Measurements from ENCODE around the gene HECW1.

The HECW1 gene

DNA sequence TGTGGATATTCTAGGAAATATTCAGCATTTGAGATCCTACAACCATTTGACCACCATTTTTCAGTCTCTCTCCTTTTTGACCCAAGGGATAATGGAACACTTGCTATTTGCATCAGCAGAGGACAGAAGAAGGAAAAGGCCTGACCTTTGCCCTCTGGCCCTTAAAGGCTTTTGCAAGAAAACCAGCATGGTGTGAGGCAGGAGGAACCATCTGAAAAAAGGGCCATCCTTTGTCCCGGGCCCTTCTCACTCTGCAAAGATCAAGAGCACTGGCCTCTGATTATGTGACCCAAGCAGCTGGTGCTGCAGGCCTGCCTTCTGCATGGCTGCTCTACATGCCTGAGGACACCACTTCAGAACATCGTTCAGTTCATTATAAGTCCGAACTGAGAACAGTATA, 337.1 kb downstream of the HECW1 start:
- Histone ChIP-seq H4K8ac (ENCODE audit: low read depth, low read length) (no peak overlapping the region), H3K4me3 (ENCODE audit: low read length) (no peak overlapping the region), H3K4me1 (ENCODE audit: control insufficient read depth, low read depth, low read length) (no peaks in the 10 kb centered on the region), H2BK5ac (ENCODE audit: low read length) (no peak overlapping the region), H3K4ac (ENCODE audit: low read depth, low read length) (no peak overlapping the region), H3K4me2 (ENCODE audit: low read length) (no peak overlapping the region), H3K27me3 (ENCODE audit: insufficient read depth, low read length, poor library complexity) (no peaks in the 10 kb centered on the region), H3K23ac (ENCODE audit: low read length) (no peak overlapping the region), H4K5ac (ENCODE audit: low read length) (no peak overlapping the region), H3K27ac (ENCODE audit: low read depth, low read length) (no peak overlapping the region), H2AK5ac (ENCODE audit: low read length) (no peak overlapping the region), H3K36me3 (ENCODE audit: control insufficient read depth, insufficient read depth, low read length) (no peaks in the 10 kb centered on the region), H3K9ac (ENCODE audit: low read length) (no peak overlapping the region), H3K79me1 (ENCODE audit: low read length) (no peaks in the 10 kb centered on the region), H3K56ac (ENCODE audit: low read length) (no peak overlapping the region), H2BK15ac (replicated peaks; ENCODE audit: low read depth) (no peak overlapping the region), H3K79me2 (ENCODE audit: control insufficient read depth, insufficient read depth, low read length) (no peaks in the 10 kb centered on the region), H2BK120ac (ENCODE audit: low read depth, low read length) (no peak overlapping the region), H3K18ac (ENCODE audit: low read length) (no peak overlapping the region)
- DNase-seq = no peak
- WGBS (ENCODE audit: extremely low coverage, insufficient coverage, low lambda C conversion rate) = no CpG with 5 or more reads among the region's 3 CpGs

DNA sequence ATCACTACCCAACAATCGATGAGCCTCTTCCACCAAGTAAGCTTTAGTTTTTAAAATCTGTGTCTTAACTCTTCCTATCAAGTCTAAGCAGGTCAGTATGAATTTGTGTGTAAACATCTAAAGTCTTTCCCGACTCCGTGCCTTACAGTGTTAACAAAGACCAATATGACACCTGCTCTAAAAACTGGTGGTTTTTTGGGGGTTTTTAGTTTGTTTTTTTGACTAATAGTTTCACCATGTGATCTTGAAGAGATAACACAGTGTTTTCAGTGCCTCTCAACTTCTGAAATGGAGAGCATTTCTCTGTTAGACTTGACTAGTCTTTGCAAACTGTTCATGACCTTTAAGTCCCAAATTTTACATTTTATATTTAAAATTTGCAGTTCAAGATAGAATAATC, 338.4 kb downstream of the HECW1 start:
- Histone ChIP-seq H2BK15ac (replicated peaks; ENCODE audit: low read depth) (no peak overlapping the region), H3K79me1 (ENCODE audit: low read length) (no peaks in the 10 kb centered on the region), H4K8ac (ENCODE audit: low read depth, low read length) (no peak overlapping the region), H4K5ac (ENCODE audit: low read length) (no peak overlapping the region), H3K4me1 (ENCODE audit: control insufficient read depth, low read depth, low read length) (no peaks in the 10 kb centered on the region), H3K27me3 (ENCODE audit: insufficient read depth, low read length, poor library complexity) (no peaks in the 10 kb centered on the region), H3K4me3 (ENCODE audit: low read length) (no peak overlapping the region), H2AK5ac (ENCODE audit: low read length) (peak overlapping the region; percentile 38), H3K56ac (ENCODE audit: low read length) (no peak overlapping the region), H2BK5ac (ENCODE audit: low read length) (no peak overlapping the region), H3K23ac (ENCODE audit: low read length) (no peak overlapping the region), H3K27ac (ENCODE audit: low read depth, low read length) (no peak overlapping the region), H3K4ac (ENCODE audit: low read depth, low read length) (no peak overlapping the region), H3K18ac (ENCODE audit: low read length) (no peak overlapping the region), H2BK120ac (ENCODE audit: low read depth, low read length) (no peak overlapping the region), H3K36me3 (ENCODE audit: control insufficient read depth, insufficient read depth, low read length) (no peaks in the 10 kb centered on the region), H3K4me2 (ENCODE audit: low read length) (no peak overlapping the region), H3K79me2 (ENCODE audit: control insufficient read depth, insufficient read depth, low read length) (no peaks in the 10 kb centered on the region), H3K9ac (ENCODE audit: low read length) (no peak overlapping the region)
- no peak for DNase-seq
- WGBS (ENCODE audit: extremely low coverage, insufficient coverage, low lambda C conversion rate) = no CpG with 5 or more reads among the region's 3 CpGs

GRCh38 chr7:43454936-43455518, 342.6 kb downstream of the HECW1 start:
- H3K36me3 ChIP-seq (ENCODE audit: control insufficient read depth, insufficient read depth, low read length) = no peaks in the 10 kb centered on the region
- peak overlapping the region; percentile 46 for H3K56ac ChIP-seq (ENCODE audit: low read length)
- no peak overlapping the region for H2BK5ac ChIP-seq (ENCODE audit: low read length)
- H3K27ac ChIP-seq (ENCODE audit: low read depth, low read length) = no peak overlapping the region
- H2BK120ac ChIP-seq (ENCODE audit: low read depth, low read length) = no peak overlapping the region
- H3K4me3 ChIP-seq (ENCODE audit: low read length) = no peak overlapping the region
- WGBS (ENCODE audit: extremely low coverage, insufficient coverage, low lambda C conversion rate) = no CpG with 5 or more reads among the region's 8 CpGs
- peak; percentile 73 for DNase-seq
- H2BK15ac ChIP-seq (replicated peaks; ENCODE audit: low read depth) = no peak overlapping the region
- H4K5ac ChIP-seq (ENCODE audit: low read length) = no peak overlapping the region
- no peaks in the 10 kb centered on the region for H3K27me3 ChIP-seq (ENCODE audit: insufficient read depth, low read length, poor library complexity)
- no peaks in the 10 kb centered on the region for H3K79me1 ChIP-seq (ENCODE audit: low read length)
- H2AK5ac ChIP-seq (ENCODE audit: low read length) = no peak overlapping the region
- H3K79me2 ChIP-seq (ENCODE audit: control insufficient read depth, insufficient read depth, low read length) = no peaks in the 10 kb centered on the region
- H3K4me1 ChIP-seq (ENCODE audit: control insufficient read depth, low read depth, low read length) = peaks cover 9% of the 10 kb centered on the region
- H3K23ac ChIP-seq (ENCODE audit: low read length) = no peak overlapping the region
- H4K8ac ChIP-seq (ENCODE audit: low read depth, low read length) = no peak overlapping the region
- H3K4me2 ChIP-seq (ENCODE audit: low read length) = no peak overlapping the region
- no peak overlapping the region for H3K9ac ChIP-seq (ENCODE audit: low read length)
- peak overlapping the region; percentile 45 for H3K18ac ChIP-seq (ENCODE audit: low read length)
- H3K4ac ChIP-seq (ENCODE audit: low read depth, low read length) = no peak overlapping the region

- Histone ChIP-seq H3K4me1 (ENCODE audit: control insufficient read depth, low read depth, low read length) (peaks cover 9% of the 10 kb centered on the region), H4K5ac (ENCODE audit: low read length) (no peak overlapping the region), H3K23ac (ENCODE audit: low read length) (no peak overlapping the region), H2BK120ac (ENCODE audit: low read depth, low read length) (no peak overlapping the region), H3K4me3 (ENCODE audit: low read length) (no peak overlapping the region), H3K56ac (ENCODE audit: low read length) (no peak overlapping the region), H4K8ac (ENCODE audit: low read depth, low read length) (no peak overlapping the region), H3K27ac (ENCODE audit: low read depth, low read length) (no peak overlapping the region), H3K27me3 (ENCODE audit: insufficient read depth, low read length, poor library complexity) (no peaks in the 10 kb centered on the region), H3K79me2 (ENCODE audit: control insufficient read depth, insufficient read depth, low read length) (no peaks in the 10 kb centered on the region), H3K4ac (ENCODE audit: low read depth, low read length) (no peak overlapping the region), H3K18ac (ENCODE audit: low read length) (no peak overlapping the region), H3K9ac (ENCODE audit: low read length) (no peak overlapping the region), H2BK15ac (replicated peaks; ENCODE audit: low read depth) (no peak overlapping the region), H3K79me1 (ENCODE audit: low read length) (no peaks in the 10 kb centered on the region), H3K4me2 (ENCODE audit: low read length) (no peak overlapping the region), H2AK5ac (ENCODE audit: low read length) (no peak overlapping the region), H3K36me3 (ENCODE audit: control insufficient read depth, insufficient read depth, low read length) (no peaks in the 10 kb centered on the region), H2BK5ac (ENCODE audit: low read length) (no peak overlapping the region)
- WGBS (ENCODE audit: extremely low coverage, insufficient coverage, low lambda C conversion rate) = no CpG with 5 or more reads among the region's 14 CpGs
- DNase-seq = no peak
These were observed 343.8 kb downstream of the HECW1 start for GRCh38 chr7:43456200-43456599.

GRCh38 chr7:43458330-43459018, 346.0 kb downstream of the HECW1 start:
- H3K4ac ChIP-seq (ENCODE audit: low read depth, low read length) = no peak overlapping the region
- H3K4me2 ChIP-seq (ENCODE audit: low read length) = no peak overlapping the region
- H3K23ac ChIP-seq (ENCODE audit: low read length) = no peak overlapping the region
- no peaks in the 10 kb centered on the region for H3K27me3 ChIP-seq (ENCODE audit: insufficient read depth, low read length, poor library complexity)
- no peak overlapping the region for H2BK15ac ChIP-seq (replicated peaks; ENCODE audit: low read depth)
- H3K79me2 ChIP-seq (ENCODE audit: control insufficient read depth, insufficient read depth, low read length) = no peaks in the 10 kb centered on the region
- H4K5ac ChIP-seq (ENCODE audit: low read length) = no peak overlapping the region
- H2BK5ac ChIP-seq (ENCODE audit: low read length) = peak overlapping the region; percentile 39
- H3K4me3 ChIP-seq (ENCODE audit: low read length) = no peak overlapping the region
- peak overlapping the region; percentile 63 for H3K56ac ChIP-seq (ENCODE audit: low read length)
- no peaks in the 10 kb centered on the region for H3K36me3 ChIP-seq (ENCODE audit: control insufficient read depth, insufficient read depth, low read length)
- H3K18ac ChIP-seq (ENCODE audit: low read length) = peak overlapping the region; percentile 28
- WGBS (ENCODE audit: extremely low coverage, insufficient coverage, low lambda C conversion rate) = no CpG with 5 or more reads among the region's 4 CpGs
- H2BK120ac ChIP-seq (ENCODE audit: low read depth, low read length) = no peak overlapping the region
- peak overlapping the region; percentile 54 for H2AK5ac ChIP-seq (ENCODE audit: low read length)
- H4K8ac ChIP-seq (ENCODE audit: low read depth, low read length) = no peak overlapping the region
- peak; percentile 51 for DNase-seq
- H3K79me1 ChIP-seq (ENCODE audit: low read length) = no peaks in the 10 kb centered on the region
- peak overlapping the region; percentile 13 for H3K27ac ChIP-seq (ENCODE audit: low read depth, low read length)
- H3K9ac ChIP-seq (ENCODE audit: low read length) = no peak overlapping the region
- H3K4me1 ChIP-seq (ENCODE audit: control insufficient read depth, low read depth, low read length) = peaks cover 9% of the 10 kb centered on the region

DNA sequence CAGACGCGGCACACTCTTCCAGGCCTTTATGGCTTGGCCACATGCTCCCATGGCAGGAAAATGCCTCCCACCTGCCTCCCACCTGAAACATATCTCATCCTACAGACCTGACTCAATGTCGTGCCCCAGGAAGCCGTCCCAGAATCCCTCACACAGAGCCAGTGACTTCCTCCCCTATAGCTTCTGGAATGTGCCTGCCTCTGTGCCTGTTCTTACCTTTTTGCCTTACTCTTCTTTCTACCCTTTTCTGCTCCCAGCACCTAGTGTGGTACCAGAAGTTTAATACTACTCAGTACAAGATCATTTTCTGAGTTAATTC, 346.5 kb downstream of the HECW1 start:
- peak; percentile 60 for DNase-seq
- Histone ChIP-seq H3K4ac (ENCODE audit: low read depth, low read length) (no peak overlapping the region), H3K4me1 (ENCODE audit: control insufficient read depth, low read depth, low read length) (peaks cover 9% of the 10 kb centered on the region), H3K4me3 (ENCODE audit: low read length) (no peak overlapping the region), H3K27me3 (ENCODE audit: insufficient read depth, low read length, poor library complexity) (no peaks in the 10 kb centered on the region), H2AK5ac (ENCODE audit: low read length) (peak overlapping the region; percentile 54), H2BK5ac (ENCODE audit: low read length) (peak overlapping the region; percentile 39), H4K8ac (ENCODE audit: low read depth, low read length) (no peak overlapping the region), H3K27ac (ENCODE audit: low read depth, low read length) (peak overlapping the region; percentile 13), H3K23ac (ENCODE audit: low read length) (no peak overlapping the region), H2BK120ac (ENCODE audit: low read depth, low read length) (no peak overlapping the region), H3K79me1 (ENCODE audit: low read length) (no peaks in the 10 kb centered on the region), H4K5ac (ENCODE audit: low read length) (no peak overlapping the region), H3K4me2 (ENCODE audit: low read length) (no peak overlapping the region), H3K9ac (ENCODE audit: low read length) (no peak overlapping the region), H3K56ac (ENCODE audit: low read length) (peak overlapping the region; percentile 63), H3K36me3 (ENCODE audit: control insufficient read depth, insufficient read depth, low read length) (no peaks in the 10 kb centered on the region), H3K18ac (ENCODE audit: low read length) (peak overlapping the region; percentile 28), H2BK15ac (replicated peaks; ENCODE audit: low read depth) (no peak overlapping the region), H3K79me2 (ENCODE audit: control insufficient read depth, insufficient read depth, low read length) (no peaks in the 10 kb centered on the region)
- WGBS (ENCODE audit: extremely low coverage, insufficient coverage, low lambda C conversion rate) = no CpG with 5 or more reads among the region's 4 CpGs

Data from mesendoderm (in vitro differentiated cells).